Measurements from ENCODE around the gene TAB2.

DNA sequence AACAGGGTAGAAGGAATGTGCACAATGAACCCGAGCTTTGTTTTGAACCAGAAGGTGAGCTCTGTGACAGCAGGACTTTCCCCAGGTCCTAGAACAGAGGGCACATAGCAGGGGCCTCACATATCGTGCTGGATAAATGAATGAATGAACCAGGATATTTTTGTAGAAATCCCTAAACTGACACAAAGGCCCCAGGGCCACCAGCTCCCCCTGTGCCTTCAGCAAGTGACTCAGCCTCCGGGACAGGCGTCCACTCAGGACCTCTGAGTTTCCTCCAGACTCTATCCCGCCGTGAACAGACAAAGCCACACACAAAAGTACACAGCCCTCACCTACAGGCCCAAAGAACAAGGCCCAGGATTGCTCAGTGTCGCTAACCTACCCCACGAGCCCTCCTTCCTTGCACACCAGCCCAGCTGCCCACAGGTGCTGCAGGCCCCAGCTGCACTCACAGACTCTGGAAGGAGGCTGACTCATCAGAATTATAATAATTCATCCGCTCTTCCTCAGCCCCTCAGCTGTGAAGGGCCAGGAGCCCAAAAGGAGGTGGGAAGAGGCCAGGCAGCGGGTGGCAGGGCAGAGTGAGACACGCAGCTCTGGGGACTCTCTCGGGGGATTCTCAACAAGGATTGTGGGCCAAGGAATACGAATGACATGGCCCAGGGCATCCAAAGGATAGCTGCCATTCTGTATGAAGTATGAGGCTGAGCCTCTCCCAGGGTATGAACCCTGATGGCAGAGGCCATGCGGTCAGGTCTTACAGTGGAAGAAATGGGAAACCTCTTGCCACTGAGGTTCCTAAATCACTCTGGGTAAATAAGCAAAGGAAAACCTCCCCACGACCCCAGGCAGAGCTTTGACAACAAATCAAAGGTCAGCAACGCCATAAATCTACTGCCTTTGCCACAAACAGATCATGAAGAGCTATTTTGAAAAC is 123.5 kb downstream of the TAB2 start:
- TF ChIP-seq, protein P1, sequence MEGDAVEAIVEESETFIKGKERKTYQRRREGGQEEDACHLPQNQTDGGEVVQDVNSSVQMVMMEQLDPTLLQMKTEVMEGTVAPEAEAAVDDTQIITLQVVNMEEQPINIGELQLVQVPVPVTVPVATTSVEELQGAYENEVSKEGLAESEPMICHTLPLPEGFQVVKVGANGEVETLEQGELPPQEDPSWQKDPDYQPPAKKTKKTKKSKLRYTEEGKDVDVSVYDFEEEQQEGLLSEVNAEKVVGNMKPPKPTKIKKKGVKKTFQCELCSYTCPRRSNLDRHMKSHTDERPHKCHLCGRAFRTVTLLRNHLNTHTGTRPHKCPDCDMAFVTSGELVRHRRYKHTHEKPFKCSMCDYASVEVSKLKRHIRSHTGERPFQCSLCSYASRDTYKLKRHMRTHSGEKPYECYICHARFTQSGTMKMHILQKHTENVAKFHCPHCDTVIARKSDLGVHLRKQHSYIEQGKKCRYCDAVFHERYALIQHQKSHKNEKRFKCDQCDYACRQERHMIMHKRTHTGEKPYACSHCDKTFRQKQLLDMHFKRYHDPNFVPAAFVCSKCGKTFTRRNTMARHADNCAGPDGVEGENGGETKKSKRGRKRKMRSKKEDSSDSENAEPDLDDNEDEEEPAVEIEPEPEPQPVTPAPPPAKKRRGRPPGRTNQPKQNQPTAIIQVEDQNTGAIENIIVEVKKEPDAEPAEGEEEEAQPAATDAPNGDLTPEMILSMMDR (IDR thresholded peaks at IDR 0.05) = no peak
- no peak for TF ChIP-seq EZH2 (IDR thresholded peaks at IDR 0.05; ENCODE audit: borderline replicate concordance, insufficient read depth, low read depth, low read length, poor library complexity, severe bottlenecking)
